HuH-7.5 (cell line): ENCODE results near the gene METAP2.
"Not testable (repeated sequence)": the region's sequence is repeated elsewhere in the genome, so short reads cannot be mapped to it uniquely, and the experiment has no call there.

ENCODE experiments used
- DNase-seq: peaks from one replicate; pipeline ENCODE4 v3.0.0; 2011; ENCODE audit warnings: low spot score

METAP2 gene

DNA sequence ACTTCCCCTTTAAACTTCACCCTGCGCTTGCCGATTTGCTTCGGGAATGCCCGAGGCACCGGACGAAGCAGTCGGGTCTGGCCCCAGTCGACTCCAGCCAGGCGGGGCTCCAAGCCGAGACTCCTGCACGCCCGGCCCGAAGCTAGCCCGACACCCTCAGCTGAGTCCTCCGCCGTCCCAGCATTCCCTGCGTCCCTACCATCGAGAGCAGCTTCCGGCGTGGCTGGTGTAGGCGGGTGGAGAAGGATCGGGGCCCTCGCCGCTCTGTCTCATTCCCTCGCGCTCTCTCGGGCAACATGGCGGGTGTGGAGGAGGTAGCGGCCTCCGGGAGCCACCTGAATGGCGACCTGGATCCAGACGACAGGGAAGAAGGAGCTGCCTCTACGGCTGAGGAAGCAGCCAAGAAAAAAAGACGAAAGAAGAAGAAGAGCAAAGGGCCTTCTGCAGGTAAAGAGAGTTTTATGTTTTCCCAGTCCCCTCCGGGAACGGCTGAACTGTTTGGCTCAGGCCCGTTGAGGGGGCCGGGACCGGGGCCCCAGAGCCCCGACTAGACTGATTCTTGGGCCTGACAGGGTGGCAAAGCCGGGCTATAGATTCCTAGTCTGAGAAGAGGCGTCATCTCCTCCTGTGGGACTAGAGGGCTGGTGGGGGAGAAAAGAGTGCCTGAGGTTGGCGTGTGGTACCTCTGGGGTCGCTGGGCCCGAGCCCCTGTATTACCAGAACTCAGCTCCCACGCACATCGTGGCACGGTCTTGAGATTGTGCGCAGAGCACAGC is at the start of gene METAP2:
Gene METAP2 (plus strand): TSS at position 269 of the 776 bp plus-strand sequence. CDS start 28 bp downstream, at position 297.
- peak; percentile 86 for DNase-seq

DNA sequence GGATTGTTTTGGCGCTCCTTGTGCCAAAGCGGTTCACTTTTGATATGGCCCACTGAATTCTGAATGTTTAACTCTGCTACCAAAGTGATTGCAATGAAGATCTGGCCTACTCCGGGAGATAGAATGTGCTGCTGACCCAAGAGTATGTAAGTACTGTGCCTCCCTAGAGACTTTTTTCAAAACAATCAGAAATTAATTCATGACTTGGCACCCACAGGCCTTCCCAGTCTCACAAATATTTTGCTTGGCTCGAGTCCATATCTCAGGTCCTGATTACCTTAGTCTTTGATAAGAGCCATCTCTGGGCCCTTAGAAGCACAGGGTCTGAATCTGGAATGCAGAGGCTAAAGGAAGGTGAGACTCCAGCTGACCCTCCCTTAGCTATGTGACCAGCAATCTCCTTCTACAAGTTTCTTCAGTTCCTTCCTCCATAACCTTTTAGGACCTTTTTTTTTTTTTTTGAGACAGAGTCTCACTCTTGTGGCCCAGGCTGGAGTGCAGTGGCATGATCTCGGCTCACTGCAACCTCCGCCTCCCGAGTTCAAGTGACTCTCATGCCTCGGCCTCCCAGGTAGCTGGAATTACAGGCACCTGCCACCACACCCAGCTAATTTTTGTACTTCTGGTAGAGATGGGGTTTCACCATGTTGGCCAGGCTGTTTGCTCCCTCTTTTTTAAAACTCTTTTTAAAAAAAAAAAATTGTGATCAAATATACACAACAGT is 49.5 kb upstream of the METAP2 start:
- DNase-seq: no peak

DNA sequence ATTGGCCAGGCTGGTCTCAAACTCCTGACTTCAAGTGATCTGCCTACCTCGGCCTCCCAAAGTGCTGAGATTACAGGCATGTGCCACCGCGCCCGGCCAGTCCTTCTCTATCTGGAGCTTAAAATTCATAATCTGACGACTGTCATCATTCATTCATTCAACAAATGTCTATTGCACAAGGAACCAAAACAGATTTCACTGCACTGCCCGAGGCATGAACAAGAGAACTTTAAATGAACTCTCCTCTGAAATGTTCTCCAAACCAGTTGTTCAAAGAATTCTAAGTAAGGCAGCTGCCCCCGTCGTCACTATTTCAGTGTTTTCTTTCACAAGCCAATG is 44.8 kb upstream of the METAP2 start:
- no peak for DNase-seq

DNA sequence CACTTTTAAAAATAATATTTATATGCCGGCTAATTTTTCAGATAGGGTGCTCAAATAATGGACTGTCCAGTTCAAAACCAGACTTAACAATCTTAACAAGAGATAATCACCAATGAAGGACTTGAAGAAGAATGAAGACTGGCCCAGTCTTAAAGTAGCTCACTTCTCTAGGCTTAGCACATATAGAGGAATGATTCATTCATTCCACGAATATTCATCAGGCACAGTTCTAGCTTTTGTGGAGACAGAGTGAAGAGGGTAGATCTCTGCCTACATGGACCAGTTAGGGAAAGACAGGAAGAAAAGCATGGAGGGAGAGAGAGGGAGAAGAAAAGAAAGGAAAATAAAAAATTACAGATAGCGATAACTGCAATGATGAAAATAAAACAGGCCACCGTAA is 42.8 kb upstream of the METAP2 start:
- DNase-seq: no peak

DNA sequence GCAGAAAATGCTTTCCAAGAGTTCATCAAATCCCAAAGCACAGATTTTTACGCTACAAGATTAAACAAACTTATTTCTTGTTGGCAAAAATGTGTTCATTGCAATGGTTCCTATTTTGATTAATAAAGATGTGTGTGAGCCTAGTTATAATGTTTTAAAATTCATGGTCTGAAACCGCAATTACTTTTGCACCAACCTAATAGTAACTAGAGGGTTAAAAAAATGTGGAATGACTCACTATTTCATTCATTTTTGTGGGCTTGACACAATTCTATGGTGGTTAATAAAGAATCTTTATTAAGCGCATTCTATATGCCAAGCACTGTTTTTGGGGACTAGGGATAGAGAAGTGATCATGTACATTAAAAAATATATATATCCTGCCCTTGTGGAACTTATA is 38.6 kb upstream of the METAP2 start:
- no peak for DNase-seq

DNA sequence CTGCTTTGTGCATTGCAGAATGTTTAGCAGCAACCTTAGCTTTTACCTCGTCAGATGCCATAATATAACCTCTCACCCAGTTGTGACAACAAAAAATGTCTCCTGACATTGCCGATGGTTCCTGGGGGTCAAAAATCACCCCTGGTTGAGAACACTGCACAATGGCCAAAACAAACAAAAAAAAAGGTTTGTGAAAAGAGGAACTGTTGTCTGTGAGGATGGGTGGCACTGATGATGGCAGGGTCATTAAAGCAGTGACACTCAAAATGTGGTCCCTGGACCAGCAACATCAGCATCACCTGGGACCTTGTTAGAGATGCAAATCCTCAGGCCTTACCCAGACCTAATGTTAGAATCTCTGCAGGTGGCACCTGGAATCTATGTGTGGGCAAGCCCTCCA is 36.4 kb upstream of the METAP2 start:
- DNase-seq: no peak

DNA sequence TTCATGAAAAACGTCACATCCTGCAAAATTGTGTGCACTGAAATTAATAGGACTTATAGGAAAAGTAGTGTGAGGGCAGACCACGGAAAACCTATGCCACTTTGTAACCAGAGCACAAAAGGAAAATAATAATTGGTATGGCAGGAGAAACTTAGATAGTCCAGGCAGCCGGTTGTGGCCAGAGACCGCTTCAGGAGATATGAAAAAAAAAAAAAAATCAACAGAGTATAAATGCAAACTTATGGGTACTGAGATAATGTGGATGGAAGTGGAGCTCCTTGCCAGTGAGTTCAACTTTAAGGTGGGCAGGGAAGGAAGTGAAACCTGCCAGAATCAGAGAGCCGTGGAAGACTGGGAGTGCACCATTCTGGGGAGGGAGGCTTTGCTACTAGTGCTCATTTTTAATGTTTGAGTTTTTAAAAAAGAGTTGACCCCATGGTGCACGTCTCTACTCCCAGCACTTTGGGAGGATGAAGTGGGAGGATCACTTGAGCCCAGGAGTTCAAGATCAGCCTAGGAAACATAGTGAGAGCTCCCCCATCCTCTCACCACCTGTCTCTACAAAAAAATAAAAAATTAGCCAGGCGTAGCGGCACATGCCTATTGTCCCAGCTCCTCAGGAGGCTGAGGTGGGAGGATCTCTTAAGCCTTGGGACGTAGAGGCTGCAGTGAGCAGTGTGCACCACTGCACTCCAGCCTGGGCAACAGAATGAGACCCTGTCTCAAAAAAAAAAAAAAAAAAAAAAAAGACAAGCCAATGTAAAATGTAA is 34.3 kb upstream of the METAP2 start:
- no peak for DNase-seq

DNA sequence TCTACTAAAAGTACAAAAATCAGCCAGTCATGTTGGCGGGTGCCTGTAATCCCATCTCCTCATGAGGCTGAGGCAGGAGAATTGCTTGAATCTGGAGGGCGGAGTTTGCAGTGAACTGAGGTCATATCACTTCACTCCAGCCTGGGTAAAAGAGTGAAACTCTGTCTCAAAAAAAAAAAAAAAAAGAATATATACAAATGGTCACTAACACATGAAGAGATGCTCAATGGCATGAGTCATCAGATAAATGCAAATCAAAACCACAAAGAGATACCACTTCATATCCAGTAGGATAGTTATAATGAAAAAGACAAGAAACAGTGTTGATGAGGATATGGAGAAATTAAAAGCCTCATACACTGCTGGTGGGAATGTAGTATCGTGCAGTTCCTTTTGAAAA is 33.6 kb upstream of the METAP2 start:
- no peak for DNase-seq

DNA sequence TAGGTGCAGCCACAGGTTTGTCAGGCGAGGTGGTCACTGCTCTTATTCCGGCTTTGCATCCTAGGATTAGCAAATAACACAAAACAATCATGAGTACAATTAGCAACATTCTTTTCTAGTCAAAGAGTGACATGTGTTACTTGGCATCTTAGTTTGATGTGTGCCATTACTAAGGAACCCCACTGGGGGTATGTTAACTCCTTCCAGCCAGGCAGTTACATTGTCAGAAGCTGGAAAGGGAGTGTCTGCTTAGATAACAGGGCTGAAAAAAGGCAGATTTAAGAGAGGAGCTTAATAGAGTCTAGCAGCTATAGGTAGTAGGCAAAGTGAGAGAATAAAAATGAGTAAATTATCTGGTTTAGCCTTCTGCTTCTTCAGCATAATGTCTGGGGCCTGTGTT is 30.5 kb upstream of the METAP2 start:
- no peak for DNase-seq

DNA sequence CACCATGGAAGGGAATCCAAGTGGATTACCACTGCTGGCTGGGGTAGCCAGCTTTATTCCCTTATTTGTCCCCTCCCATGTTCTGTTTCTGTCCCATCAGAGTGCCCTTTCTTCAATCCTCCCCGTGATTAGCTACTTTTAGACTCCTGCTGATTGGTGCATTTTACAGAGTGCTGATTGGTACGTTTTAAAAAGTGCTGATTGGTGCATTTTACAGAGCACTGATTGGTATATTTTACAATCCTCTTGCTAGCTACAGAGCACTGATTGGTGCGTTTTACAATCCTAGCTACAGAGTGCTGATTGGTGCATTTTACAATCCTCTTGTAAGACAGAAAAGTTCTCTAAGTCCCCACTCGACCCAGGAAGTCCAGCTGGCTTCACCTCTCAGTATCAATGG is 28.9 kb upstream of the METAP2 start:
- not testable (repeated sequence) for DNase-seq

DNA sequence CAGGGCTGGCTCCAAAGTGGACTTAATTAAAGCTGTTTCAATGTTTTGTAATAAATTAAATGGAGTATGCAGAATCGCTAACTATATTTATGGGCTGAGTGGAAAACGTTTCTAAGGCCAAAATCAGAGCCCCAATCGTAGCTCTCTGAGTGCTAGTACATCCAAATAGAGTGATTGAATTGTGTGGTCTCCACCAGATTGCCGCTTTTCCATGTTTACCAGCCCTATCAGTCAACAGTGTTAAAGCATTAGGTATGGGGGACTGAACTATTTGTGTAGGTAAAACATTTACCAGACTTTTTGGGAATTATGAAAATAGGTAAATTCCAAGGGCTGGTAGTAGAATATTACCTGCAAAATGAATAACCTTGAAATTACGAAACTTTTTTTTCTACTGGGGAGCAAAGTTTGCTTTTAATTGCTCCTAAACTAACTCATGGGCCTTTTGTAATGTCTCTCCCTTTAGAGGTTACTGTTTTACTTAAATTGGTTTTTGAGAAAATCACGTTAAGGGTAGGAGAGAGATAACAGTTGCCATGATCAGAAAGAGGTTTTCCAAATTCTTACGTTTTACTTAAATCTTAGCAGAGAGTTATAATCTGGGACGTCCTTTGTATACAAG is 28.0 kb upstream of the METAP2 start:
- DNase-seq: peak; percentile 16

DNA sequence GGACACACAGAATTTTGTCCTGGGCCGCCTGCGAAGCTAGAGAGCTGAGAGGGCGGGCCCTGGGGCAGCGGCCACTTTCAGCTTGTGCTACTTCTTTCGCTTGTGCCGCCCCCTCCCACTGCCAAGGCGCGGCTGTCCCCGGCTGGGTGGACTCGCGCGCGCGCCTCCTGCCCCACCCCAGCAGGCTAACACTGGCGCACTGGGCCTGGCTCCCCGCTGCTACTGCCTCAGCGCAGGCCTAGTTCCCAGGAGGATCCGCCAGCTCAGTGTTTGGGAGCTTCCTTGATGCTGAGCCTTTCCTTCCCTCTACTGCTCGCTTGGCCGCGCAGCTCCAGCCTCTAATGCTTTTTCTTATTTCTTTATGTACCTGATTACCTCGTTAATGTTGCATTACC is 27.4 kb upstream of the METAP2 start:
- DNase-seq: peak; percentile 52

DNA sequence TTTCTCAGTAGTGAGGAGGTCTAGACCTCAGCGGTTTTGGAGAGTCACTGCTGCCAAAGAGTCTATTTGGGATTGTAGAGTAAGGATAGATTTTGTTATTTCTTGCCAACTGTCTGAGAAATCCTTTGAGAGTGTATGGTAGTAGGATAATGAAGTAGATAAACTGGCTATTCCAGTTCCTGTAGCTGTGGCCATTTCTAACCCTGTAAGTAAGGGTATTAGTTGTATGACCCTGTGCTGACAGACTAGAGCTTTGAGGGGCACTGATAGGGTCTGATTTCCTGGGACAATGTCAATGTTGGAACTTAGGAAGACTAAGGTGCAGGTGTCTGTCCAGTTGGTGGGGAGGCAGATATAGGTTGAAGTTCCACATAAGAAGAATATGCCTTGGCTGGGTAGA is 24.3 kb upstream of the METAP2 start:
- not testable (repeated sequence) for DNase-seq

DNA sequence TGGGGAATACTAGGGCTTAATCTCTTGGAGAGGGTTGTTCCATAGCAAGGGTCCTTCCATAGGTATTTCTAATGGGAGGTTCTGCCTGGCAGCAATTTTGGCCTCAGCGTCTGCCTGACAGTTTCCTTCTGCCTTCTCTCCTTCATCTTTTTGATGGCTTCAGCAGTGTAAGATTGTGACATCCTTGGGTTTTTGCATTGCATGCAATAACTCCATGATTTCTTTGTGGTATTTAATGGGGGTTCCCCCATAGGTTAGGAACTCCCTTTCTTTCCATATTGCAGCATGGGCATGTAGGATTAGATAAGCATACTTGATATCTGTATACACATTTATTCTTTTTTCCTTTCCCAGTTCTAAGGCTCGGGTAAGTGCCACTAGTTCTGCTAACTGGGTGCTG is 21.5 kb upstream of the METAP2 start:
- DNase-seq: not testable (repeated sequence)

DNA sequence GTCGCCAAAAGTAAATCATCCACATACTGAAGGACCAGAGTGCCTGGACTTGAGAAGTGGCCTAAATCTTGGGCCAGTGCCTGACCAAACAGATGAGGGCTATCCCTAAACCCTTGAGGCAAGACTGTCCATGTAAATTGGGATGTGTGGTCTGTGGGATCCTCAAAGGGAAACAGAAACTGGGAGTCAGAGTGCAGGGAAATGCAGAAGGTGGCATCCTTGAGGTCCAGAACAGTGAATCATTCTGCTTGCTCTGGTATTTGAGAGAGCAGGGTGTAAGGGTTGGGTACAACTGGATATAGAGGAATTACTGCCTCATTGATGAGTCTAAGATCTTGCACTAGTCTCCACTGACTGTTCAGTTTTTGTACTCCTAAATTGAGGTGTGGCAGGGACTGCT is 20.1 kb upstream of the METAP2 start:
- DNase-seq: not testable (repeated sequence)

DNA sequence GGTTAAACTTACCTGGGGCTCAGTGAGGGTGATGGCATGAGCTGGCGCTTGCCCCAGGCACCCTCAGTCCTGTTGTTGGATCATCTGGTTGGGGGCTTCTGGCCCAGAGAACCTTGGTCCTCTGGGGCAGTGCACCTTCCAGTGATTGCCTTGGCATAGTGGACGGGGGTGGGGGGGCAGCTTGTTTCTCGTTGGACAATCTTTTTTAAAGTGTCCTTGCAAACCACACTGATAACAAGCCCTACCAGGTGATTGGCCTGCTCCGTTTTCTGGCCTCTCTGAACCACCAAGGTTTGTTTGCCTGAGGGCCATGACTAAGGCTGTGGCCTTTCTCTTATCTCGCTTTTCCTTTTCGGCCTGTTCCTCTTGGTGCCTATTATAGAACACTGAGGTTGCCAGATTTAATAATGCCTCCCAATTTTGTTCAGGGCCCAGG is 19.2 kb upstream of the METAP2 start:
- DNase-seq: not testable (repeated sequence)

DNA sequence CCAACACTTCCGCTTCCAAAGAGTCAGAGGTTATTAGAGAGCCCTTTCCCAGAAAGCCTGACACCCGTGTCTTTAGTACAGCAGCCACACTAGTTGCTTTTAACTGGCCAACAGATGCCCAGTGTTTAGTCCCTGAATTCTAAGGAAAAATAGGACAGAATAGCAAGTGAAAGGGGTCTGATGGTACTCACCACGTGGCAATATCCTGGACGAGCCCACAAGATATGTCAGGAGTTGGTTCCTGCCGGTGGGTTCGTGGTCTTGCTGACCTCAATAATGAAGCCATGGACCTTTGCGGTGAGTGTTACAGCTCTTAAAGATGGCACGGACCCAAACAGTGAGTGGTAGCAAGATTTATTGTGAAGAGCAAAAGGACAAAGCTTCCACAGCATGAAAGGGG is 16.3 kb upstream of the METAP2 start:
- DNase-seq: not testable (repeated sequence)

DNA sequence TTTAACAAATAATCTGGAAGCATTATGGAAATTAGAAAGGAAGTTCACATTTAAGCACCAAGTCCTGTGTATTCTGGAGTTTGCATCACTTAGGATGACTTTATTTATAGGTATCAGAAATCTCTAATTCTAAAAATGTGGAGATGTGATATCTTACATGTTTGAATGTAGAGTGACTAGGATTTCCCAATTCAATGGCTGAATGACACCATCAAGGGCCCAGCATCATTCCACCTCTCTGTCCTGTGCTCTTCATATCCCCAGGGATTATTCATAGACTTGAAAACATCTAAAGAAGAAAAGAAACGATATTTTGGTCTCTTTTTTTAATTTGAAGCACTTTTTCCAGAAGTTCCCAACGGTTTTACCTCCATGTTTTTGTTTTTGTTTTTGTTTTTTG is 15.2 kb upstream of the METAP2 start:
- no peak for DNase-seq

DNA sequence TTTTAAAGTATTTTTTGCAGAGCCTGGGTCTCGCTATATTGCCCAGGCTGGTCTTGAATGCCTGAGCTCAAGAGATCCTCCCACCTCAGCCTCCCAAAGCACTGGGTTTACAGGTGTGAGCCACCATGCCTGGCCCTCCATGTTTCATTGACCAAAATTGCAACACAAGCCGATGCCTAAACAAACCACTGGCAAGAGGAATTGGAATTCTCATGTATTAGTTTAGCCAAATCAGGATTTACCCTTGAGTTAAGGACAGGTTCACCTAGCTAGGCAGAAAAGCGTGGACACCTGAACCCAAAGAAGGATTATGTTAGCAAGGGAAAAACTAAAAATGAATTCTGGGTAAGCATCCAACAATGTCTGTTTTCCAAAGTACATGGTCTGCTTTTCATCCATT is 14.6 kb upstream of the METAP2 start:
- no peak for DNase-seq

DNA sequence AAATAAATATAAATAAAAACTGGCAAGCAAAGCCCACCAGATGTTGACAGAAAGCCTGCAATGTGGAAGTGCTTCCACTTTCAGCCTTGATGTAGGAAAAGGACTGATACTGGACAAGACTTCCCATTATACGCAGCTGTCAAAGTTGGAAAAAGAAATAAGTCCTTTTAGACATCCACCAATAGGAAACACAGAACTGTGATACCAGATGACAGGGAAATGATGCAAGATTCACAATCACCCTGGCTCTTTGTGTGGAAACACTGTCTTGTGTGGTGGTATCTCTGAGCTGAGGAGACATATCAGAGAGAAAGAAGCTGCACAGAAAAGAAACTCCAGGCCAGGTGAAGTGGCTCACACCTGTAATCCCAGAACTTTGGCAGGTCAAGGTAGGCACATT is 13.8 kb upstream of the METAP2 start:
- DNase-seq: no peak

DNA sequence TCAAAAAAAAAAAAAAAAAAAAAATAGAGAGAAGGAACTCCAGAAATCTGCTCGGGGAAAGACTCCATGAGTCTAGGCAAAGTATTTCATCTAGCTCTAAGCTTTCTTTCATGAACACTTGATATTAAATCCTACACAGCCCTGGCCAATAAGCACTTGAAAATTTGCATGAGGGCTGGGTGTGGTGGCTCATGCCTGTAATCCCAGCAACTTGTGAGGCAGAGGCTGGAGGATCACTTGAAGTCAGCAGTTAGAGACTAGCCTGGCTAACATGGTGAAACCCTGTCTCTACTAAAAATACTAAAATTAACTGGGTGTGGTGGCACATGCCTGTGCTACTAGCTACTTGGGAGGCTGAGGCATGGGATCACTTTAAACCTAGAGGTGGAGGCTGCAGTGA is 13.1 kb upstream of the METAP2 start:
- no peak for DNase-seq

DNA sequence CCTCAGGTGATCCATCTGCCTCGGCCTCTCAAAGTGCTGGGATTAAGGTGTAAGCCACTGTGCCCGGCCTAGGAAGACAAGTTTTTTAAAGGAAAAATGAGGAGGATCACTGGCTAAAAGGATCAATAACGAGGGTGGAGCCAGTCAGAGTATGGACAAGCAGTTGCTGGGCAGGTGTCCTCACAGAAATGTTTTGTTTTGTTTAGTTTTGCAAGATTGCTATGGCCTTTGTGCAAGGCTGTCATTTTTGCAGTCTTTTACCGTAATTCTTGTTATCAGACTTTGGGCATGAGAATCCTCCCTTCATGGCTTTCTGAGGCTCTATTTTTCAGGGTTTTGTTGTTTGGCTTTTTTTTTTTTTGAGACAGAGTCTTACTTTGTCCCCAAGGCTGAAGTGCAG is 11.9 kb upstream of the METAP2 start:
- no peak for DNase-seq

DNA sequence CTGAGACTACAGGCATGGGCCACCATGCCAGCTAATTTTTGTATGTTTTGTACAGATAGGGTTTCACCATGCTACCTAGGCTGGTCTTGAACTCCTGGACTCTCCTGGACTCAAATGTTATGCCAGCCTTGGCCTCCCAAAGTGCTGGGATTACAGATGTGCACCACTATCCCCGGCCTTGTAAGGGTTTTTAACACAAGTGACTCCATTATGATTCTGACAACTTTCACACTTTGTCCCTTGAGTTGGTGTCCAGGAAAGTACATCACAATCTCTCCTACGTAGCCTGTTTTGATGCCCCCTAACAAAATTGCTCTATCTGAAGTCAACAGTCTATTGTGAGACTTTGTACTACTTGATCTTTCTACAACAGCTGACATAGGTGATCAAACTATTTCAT is 11.4 kb upstream of the METAP2 start:
- no peak for DNase-seq
